ENCODE results near the gene STX7. TPM values are rescaled to one million over a fixed set of nuclear protein-coding genes. Genes with fewer than 3 reads are reported as not detected.

STX7 gene
- total RNA-seq, 3 donors from 2014 or later, result 51.9 to 66.9 (median 63.2) TPM

DNA sequence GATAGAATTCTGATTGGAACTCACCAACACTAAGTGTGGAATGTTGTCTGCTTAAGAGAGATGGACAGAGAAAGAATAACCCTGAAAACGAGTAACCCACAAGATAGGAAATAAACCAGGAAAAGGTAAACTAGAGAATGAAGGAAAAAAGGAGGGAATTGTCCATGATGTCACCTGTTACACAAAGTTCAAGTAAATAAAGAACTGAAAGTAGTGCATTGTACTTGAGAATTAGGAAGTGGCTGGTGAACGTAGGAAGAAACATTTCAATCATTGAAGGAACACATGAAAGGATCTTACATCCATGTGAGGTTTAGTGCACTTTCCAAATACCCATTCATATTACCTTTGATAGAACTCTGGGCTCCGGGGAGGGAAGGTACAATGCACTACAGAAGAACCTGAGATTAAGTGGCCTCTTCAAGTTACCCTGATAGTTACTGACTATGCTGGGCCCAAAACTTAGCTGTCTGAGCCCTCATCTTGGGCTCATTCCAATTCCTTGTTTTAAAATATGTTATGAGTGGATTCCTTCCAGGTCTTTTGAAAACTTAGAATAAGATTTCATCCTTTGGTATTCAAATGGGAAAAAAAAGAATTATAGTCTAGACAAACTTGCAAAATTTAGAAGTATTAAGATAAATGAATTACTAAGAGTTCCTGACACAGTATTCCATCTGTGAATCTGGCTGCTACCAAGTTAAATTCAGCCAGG lies 1.1 kb upstream of the STX7 start:
- H3K9me3 ChIP-seq, result no peaks in the 10 kb centered on the region
- H3K36me3 ChIP-seq (ENCODE audit: low read depth), result no peaks in the 10 kb centered on the region
- no peak for ATAC-seq
- intact Hi-C loops (cut with DNase I, micrococcal nuclease), result loop anchor here in 1 of 2 donors (5.0 kb wide), 1 partner anchor 298 kb away; the partner anchor contains the start of gene RPS12
- H3K4me3 ChIP-seq, result no peak overlapping the region
- TF ChIP-seq, protein P1, sequence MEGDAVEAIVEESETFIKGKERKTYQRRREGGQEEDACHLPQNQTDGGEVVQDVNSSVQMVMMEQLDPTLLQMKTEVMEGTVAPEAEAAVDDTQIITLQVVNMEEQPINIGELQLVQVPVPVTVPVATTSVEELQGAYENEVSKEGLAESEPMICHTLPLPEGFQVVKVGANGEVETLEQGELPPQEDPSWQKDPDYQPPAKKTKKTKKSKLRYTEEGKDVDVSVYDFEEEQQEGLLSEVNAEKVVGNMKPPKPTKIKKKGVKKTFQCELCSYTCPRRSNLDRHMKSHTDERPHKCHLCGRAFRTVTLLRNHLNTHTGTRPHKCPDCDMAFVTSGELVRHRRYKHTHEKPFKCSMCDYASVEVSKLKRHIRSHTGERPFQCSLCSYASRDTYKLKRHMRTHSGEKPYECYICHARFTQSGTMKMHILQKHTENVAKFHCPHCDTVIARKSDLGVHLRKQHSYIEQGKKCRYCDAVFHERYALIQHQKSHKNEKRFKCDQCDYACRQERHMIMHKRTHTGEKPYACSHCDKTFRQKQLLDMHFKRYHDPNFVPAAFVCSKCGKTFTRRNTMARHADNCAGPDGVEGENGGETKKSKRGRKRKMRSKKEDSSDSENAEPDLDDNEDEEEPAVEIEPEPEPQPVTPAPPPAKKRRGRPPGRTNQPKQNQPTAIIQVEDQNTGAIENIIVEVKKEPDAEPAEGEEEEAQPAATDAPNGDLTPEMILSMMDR (IDR thresholded peaks at IDR 0.05), result no peak
- peaks cover 11% of the 10 kb centered on the region for H3K4me1 ChIP-seq (ENCODE audit: low read depth)
- no peak for DNase-seq

DNA sequence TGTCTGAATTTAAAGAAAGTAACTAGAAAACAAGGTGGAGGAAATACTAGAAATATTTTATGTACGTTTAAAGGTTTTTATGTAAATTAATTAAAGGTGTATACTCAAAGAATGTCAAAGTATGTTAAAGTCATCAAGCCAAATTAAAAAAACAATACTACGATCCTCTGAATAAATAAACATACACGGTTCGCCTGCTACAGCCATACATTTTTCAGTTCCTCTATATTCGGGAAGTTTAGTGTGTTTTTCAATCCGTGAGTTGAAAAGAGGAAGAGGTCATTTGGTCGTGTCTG lies 626 bp downstream of the STX7 start:
- TF ChIP-seq, protein P1 (IDR thresholded peaks at IDR 0.05), result no peak
- intact Hi-C loops (cut with DNase I, micrococcal nuclease), result loop anchor here in 1 of 2 donors (5.0 kb wide), 1 partner anchor 300 kb away; the partner anchor contains the start of gene RPS12

DNA sequence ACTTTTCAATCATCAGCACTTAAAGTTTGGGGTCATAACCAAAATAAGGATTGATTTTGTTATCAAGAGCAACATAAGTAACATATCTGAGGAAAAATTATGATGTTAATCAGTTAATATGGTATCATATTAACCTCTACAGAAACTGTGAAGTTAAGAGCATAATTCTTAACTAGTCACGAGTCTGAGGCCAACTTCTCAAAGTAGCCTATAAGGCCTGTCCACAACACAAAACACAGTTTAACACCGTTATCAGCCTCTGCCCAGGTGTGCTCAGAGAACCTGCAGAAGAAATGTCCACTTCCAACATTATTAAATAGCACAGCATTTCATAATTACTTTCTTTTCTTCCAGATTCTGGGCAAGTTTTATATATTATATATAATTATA lies 1.1 kb downstream of the STX7 start:
- TF ChIP-seq, protein P1 (IDR thresholded peaks at IDR 0.05), result no peak
- H3K4me1 ChIP-seq (ENCODE audit: low read depth), result peaks cover 11% of the 10 kb centered on the region

More for the DNA sequence above, 626 bp downstream of the STX7 start:
- H3K36me3 ChIP-seq (ENCODE audit: low read depth), result no peaks in the 10 kb centered on the region
- H3K4me3 ChIP-seq, result peak overlapping the region; percentile 72
- peaks cover 11% of the 10 kb centered on the region for H3K4me1 ChIP-seq (ENCODE audit: low read depth)
- no peaks in the 10 kb centered on the region for H3K9me3 ChIP-seq
- DNase-seq (no peak), ATAC-seq (no peak)

DNA sequence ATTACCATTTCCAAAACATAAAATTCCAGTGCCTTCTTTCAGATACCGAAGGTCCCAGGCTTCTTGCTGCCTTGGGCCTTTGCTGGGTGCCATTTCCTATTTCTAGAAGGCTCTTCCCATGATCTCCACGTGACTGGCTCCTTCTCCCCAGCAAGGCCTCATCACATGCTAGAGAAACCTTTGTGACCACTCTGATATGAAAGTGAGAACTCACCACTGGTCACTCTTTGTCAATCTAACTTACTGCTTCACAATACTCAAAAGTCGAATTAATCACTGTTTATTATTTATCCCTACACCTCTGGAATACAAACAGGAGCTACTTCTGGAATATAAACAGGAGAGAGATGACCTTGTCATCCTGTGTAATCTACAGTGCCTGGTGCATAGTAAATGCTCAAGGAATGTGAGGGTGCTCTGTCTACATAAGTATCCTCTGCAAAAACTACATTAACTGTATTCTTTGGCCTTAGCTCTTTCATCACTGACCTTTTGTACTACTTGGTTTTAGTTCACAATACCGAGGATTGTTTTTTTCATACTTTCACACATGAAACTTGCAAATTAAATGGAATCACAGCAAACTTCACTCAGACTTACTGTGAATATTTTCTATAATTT lies 1.6 kb downstream of the STX7 start:
- H3K36me3 ChIP-seq (ENCODE audit: low read depth), result no peaks in the 10 kb centered on the region
- DNase-seq (peak in 1 of 3 donors; percentile 37), ATAC-seq (no peak)
- no peaks in the 10 kb centered on the region for H3K9me3 ChIP-seq
- peaks cover 11% of the 10 kb centered on the region for H3K4me1 ChIP-seq (ENCODE audit: low read depth)
- TF ChIP-seq, protein P1 (IDR thresholded peaks at IDR 0.05), result no peak
- no peak overlapping the region for H3K4me3 ChIP-seq
- intact Hi-C loops (cut with DNase I, micrococcal nuclease), result loop anchor here in 1 of 2 donors (5.0 kb wide), 1 partner anchor 301 kb away; the partner anchor contains the start of gene RPS12

More for the DNA sequence above, 1.1 kb downstream of the STX7 start:
- intact Hi-C loops (cut with DNase I, micrococcal nuclease), result loop anchor here in 1 of 2 donors (5.0 kb wide), 1 partner anchor 300 kb away; the partner anchor contains the start of gene RPS12
- no peak for ATAC-seq
- no peaks in the 10 kb centered on the region for H3K36me3 ChIP-seq (ENCODE audit: low read depth)
- H3K4me3 ChIP-seq, result no peak overlapping the region
- no peak for DNase-seq
- no peaks in the 10 kb centered on the region for H3K9me3 ChIP-seq

DNA sequence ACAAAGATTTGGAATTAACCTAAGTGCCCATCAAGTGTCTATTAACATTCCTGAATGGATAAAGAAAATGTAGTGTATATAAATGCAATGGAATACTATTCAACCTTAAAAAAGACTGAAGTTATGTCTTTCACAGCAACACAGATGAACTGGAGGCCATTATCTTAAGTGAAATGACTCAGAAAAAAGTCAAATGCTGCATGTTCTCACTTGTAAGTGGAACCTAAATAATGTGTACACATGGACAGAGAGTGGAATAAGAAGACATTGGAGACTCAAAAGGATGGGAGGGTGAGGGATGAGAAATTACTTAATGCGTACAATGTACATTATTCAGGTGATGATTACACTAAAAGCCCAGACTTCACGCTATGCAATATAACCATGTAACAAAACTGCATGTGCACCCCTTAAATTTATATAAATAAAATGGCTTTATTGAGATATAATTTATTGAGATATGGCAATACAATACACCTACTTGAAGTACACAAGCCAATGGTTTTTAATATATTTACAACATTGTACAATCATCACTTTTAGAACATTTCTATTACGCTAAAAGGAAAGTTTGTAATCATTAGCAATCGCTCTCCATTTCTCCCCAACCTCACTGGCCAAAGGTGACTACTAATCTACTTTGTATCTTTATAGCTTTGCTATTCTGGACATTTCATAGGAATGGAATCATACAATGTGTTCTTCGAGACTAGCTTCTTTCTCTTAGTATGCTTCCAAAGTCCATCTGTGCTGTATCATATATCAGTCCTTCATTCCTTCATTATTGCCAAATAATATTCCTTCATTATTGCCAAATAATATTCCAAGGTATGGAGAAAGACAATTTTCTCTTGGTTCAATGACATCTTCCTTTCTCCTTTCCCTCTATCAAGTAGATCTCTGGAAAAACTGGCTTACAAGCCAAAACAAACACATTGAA lies 5.8 kb downstream of the STX7 start:
- Histone ChIP-seq H3K4me1 (ENCODE audit: low read depth) (peaks cover 21% of the 10 kb centered on the region), H3K36me3 (ENCODE audit: low read depth) (no peaks in the 10 kb centered on the region), H3K9me3 (no peaks in the 10 kb centered on the region), H3K4me3 (no peak overlapping the region)
- TF ChIP-seq, protein P1 (IDR thresholded peaks at IDR 0.05), result no peak
- no peak for DNase-seq
- no peak for ATAC-seq
- intact Hi-C loops (cut with DNase I, micrococcal nuclease), result no loop called here
